Natural killer cell treated with Interleukin-12 subunit alpha and Interleukin-12 subunit beta and Interleukin-15 and Interleukin-18, amount 100 ng/mL, for 72 hours (primary cell): ENCODE results near the gene ATF7IP. TPM values are rescaled to one million over a fixed set of nuclear protein-coding genes. Genes with fewer than 3 reads are reported as not detected.
A peak's percentile ranks its signal among the peaks of the same experiment; 100 is the strongest.

Experiments used
- ATAC-seq, 2 donors: fragments of 150-1000 bp; cut with Tn5 transposase in 1 of 2; sonication (Bioruptor Pico), chemical (Tn5 transposase) in 1 of 2; 2 replicates each; pipeline ENCODE4 v1.10.0; 2021
- DNase-seq: peaks from one replicate; pipeline ENCODE4 v3.0.0; 2022; ENCODE audit warnings: low spot score
- H3K27ac Mint-ChIP-seq, 2 donors: 1 replicate in 1 of 2; 2 replicates in 1 of 2; pipeline ENCODE4 v1.8.0; 2022; ENCODE audit warnings: mixed read lengths in 2 of 2, mild to moderate bottlenecking in 1 of 2, moderate library complexity in 1 of 2
- H3K27me3 Mint-ChIP-seq, 2 donors: 1 replicate in 1 of 2; 2 replicates in 1 of 2; pipeline ENCODE4 v1.8.0; 2022; ENCODE audit warnings: mixed read lengths in 2 of 2
- H3K36me3 Mint-ChIP-seq: one replicate; pipeline ENCODE4 v1.8.0; 2022; ENCODE audit warnings: mixed read lengths
- H3K4me1 Mint-ChIP-seq, 2 donors: 1 replicate in 1 of 2; 2 replicates in 1 of 2; pipeline ENCODE4 v1.8.0; 2022; ENCODE audit warnings: low read depth in 2 of 2, mixed read lengths in 2 of 2, mild to moderate bottlenecking in 1 of 2
- H3K4me3 Mint-ChIP-seq: one replicate; pipeline ENCODE4 v1.8.0; 2022; ENCODE audit warnings: mixed read lengths
- H3K9me3 Mint-ChIP-seq: 2 replicates; pipeline ENCODE4 v1.8.0; 2022; ENCODE audit warnings: mixed read lengths
- total RNA-seq, 2 donors: library from RNA; stranded (reverse); gene quantifications; one replicate each; pipeline ENCODE4 v1.2.3, GENCODE V29; 2022

Gene ATF7IP
- total RNA-seq, 2 donors from 2014 or later, result 85.3 to 107 TPM

DNA sequence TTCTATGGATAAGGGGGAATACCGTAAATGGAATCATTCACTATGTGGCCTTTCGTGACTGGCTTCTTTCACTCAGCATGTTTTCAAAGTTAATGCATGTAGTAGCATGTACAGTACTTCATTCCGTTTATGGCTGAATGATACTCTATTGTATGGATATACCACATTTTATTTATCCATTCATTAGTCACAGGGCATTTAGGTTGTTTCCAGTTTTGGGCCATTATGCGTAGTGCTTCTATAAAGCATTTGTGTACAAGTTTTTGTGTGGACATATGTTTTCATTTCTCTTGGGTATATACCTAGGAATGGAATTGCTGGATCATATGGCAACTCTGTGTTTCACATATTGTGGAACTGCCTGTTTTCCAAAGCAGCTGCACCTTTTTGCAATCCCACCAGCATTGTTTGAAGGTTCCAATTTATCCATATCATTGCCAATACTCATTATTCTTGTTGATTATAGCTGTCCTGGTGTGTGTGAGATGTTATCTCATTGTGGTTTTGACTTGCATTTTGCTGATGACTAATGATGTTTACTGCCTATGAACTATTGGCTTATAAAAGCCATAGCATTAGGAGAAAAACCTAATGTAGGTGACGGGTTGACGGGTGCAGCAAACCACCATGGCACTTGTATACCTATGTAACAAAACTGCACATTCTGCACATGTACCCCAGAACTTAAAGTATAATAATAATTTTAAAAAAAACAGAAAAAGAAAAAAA lies 45.5 kb downstream of the ATF7IP start:
- Mint-ChIP-seq H3K27ac (peak overlapping the region; percentile 57 to 91), H3K4me3 (peak overlapping the region; percentile 77), H3K9me3 (no peaks in the 10 kb centered on the region)

DNA sequence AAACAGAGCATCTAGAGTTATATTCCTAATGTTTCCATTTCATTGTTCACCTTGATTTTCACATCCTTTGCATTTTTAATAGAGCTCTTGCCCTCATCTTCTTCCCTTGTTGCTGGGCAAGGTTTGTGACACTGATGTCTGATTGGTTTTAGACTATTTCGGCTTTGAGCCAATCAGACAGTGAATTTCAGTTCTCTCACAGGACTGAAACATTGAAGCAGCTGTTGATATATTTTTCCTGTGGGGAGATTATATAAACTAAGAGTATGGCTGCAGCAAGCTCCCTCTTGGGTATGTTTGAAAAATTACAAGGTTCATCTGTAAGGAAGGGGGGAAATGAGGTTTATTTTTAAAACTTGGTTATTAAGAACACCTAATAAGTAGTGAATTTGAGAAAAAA lies 51.2 kb downstream of the ATF7IP start:
- ATAC-seq (peak; percentile 53 to 77), DNase-seq (no peak)
- peaks cover 41 to 59% of the 10 kb centered on the region in 2 donors for H3K4me1 Mint-ChIP-seq
- peaks cover 4% of the 10 kb centered on the region for H3K9me3 Mint-ChIP-seq
- H3K4me3 Mint-ChIP-seq, result peak overlapping the region; percentile 57
- H3K27ac Mint-ChIP-seq, result peak overlapping the region; percentile 58 to 71
- peaks cover 10% of the 10 kb centered on the region for H3K36me3 Mint-ChIP-seq
- no peaks in the 10 kb centered on the region for H3K27me3 Mint-ChIP-seq

More for the DNA sequence above, 45.5 kb downstream of the ATF7IP start:
- peaks cover 10% of the 10 kb centered on the region for H3K36me3 Mint-ChIP-seq
- H3K4me1 Mint-ChIP-seq, result peaks cover 36 to 55% of the 10 kb centered on the region in 2 donors
- DNase-seq (no peak), ATAC-seq (peak in 1 of 2 donors; percentile 84)
- no peaks in the 10 kb centered on the region for H3K27me3 Mint-ChIP-seq

DNA sequence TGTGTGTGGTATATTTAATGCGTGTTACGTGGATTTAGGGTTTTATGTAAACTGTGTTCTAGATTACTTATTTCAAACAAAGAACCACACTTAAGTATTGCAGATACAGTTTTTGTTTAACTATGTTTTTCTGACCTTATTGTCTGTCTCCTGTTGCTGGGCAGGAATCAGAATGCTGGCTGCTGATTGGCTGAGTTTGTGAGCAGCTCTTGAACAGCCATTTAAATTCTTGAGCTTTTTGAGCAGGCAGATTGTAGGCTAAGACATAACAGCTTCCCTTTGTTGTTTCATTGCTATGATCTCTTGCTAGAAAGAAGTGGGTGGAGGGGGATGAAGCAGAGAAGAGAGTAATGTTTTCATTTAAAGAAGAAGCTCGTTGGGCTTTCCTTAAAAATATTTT lies 52.2 kb downstream of the ATF7IP start:
- ATAC-seq, result peak; percentile 71 to 76
- peak overlapping the region; percentile 90 for H3K4me3 Mint-ChIP-seq
- no peak for DNase-seq
- no peaks in the 10 kb centered on the region for H3K27me3 Mint-ChIP-seq
- H3K36me3 Mint-ChIP-seq, result peaks cover 21% of the 10 kb centered on the region
- peaks cover 41 to 59% of the 10 kb centered on the region in 2 donors for H3K4me1 Mint-ChIP-seq
- H3K9me3 Mint-ChIP-seq, result peaks cover 9% of the 10 kb centered on the region
- peak overlapping the region; percentile 93 to 95 for H3K27ac Mint-ChIP-seq

DNA sequence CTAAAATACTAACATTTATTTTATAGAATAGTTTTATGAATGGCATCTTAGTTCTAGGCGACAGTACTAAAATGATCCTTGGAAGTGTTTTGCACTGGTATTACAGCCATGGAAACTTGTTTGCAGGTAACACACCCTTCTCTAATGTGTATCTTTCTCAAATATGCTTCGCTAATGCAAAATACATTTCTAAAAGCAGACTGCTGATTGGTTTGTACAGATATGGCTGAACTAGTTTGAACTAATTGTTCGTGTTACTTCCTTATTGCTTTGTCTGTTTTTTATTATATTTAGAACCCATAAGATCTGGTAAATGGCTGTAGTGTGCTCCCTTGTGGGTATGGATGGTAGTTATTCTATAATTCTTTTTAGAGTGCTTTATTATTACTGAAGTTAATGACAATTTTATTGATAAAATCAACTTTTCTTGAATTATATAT lies 53.0 kb downstream of the ATF7IP start:
- no peaks in the 10 kb centered on the region for H3K27me3 Mint-ChIP-seq
- peak overlapping the region; percentile 48 for H3K4me3 Mint-ChIP-seq
- DNase-seq (no peak), ATAC-seq (peak in 1 of 2 donors; percentile 51)
- peaks cover 11% of the 10 kb centered on the region for H3K9me3 Mint-ChIP-seq
- peaks cover 28% of the 10 kb centered on the region for H3K36me3 Mint-ChIP-seq
- peak overlapping the region; percentile 72 to 93 for H3K27ac Mint-ChIP-seq
- H3K4me1 Mint-ChIP-seq, result peaks cover 44 to 59% of the 10 kb centered on the region in 2 donors

DNA sequence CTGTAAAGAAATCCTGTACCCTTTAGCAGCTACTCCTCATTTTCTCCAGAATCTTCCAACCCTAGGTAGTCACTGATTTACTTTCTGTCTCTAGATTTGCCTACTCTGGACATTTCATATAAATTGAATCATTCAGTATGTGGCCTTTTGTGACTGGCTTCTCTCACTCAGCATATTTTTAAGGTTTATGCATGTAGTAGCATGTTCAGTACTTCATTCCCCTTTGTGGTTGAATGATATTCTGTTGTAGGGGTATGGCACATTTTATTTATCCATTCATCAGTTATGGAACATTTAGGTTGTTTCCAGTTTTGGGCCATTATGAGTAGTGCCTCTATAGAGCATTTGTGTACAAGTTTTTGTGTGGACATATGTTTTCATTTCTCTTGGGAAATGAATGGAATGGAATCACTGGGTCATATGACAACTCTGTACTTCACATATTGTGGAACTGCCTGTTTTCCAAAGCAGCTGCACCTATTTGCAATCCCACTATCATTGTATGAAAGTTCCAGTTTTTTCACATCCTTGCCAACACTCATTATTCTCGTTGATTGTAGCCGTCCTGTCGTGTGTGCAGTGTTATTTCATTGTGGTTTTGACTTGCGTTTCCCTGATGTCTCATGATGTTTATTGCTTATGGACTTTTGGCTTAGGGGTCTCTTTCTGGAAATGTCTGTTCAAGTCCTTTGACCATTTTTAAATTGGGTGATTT lies 57.2 kb downstream of the ATF7IP start:
- Mint-ChIP-seq H3K27me3 (no peaks in the 10 kb centered on the region), H3K4me1 (peaks cover 47 to 58% of the 10 kb centered on the region in 2 donors), H3K27ac (peak overlapping the region; percentile 23 to 78), H3K9me3 (peaks cover 11% of the 10 kb centered on the region), H3K4me3 (no peak overlapping the region), H3K36me3 (peaks cover 51% of the 10 kb centered on the region)
- no peak for DNase-seq
- ATAC-seq, result no peak

DNA sequence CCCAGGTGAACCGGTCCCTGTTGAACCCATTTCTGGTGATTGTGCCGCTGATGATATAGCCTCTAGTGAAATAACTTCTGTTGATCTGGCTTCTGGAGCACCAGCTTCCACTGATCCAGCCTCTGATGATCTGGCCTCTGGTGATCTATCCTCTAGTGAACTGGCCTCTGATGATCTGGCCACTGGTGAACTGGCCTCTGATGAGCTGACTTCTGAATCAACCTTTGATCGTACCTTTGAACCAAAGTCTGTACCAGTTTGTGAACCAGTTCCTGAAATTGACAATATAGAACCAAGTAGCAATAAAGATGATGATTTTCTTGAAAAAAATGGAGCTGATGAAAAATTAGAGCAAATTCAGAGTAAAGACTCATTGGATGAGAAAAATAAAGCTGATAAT lies 59.1 kb downstream of the ATF7IP start:
- ATAC-seq, result no peak
- DNase-seq, result no peak
- Mint-ChIP-seq H3K36me3 (peaks cover 56% of the 10 kb centered on the region), H3K4me3 (no peak overlapping the region), H3K9me3 (peaks cover 11% of the 10 kb centered on the region), H3K4me1 (peaks cover 48 to 70% of the 10 kb centered on the region in 2 donors), H3K27me3 (no peaks in the 10 kb centered on the region), H3K27ac (peak overlapping the region in 1 of 2 donors; percentile 57)

DNA sequence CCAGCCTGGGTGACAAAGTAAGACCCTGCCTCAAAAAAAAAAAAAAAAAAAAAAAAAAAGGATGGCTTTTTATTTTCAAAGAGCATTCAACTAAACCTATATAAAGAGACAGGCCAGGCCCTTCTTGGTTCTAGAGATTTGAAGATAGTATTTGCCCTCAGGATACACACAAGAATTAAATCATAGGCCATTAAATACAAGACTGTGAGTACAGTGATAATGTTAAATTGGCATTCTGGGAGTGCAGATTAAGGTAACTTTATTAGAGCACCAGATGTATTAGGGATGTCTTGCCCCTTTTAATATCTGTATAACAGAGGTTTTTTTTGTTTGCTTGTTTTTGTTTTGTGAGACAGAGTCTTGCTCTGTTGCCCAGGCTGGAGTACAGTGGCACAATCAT lies 61.3 kb downstream of the ATF7IP start:
- H3K27ac Mint-ChIP-seq, result no peak overlapping the region
- ATAC-seq (no peak), DNase-seq (no peak)
- no peaks in the 10 kb centered on the region for H3K27me3 Mint-ChIP-seq
- no peak overlapping the region for H3K4me3 Mint-ChIP-seq
- H3K36me3 Mint-ChIP-seq, result peaks cover 53% of the 10 kb centered on the region
- peaks cover 44 to 66% of the 10 kb centered on the region in 2 donors for H3K4me1 Mint-ChIP-seq
- H3K9me3 Mint-ChIP-seq, result peaks cover 12% of the 10 kb centered on the region

DNA sequence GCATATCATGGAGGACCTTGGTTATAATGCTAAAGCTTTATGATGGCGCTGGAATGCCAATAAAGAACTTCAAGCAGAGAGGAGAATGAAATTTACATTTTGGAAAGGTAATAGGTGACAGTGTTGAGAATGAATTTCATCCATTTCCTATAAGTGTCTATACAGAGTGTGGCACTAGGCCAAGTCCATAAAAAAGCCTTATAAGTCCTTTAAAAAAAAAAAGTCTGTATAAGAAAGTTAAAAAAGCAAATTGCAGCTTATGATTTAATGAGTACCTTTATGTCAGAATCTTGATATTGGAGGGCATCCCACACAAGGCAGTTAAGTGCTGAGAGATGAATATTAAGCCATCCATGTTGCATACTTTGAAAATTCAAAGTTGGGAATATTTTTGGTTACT lies 62.4 kb downstream of the ATF7IP start:
- H3K9me3 Mint-ChIP-seq, result peaks cover 5% of the 10 kb centered on the region
- no peak overlapping the region for H3K4me3 Mint-ChIP-seq
- DNase-seq, result no peak
- no peak overlapping the region for H3K27ac Mint-ChIP-seq
- no peaks in the 10 kb centered on the region for H3K27me3 Mint-ChIP-seq
- no peak for ATAC-seq
- peaks cover 47% of the 10 kb centered on the region for H3K36me3 Mint-ChIP-seq
- H3K4me1 Mint-ChIP-seq, result peaks cover 42 to 64% of the 10 kb centered on the region in 2 donors

DNA sequence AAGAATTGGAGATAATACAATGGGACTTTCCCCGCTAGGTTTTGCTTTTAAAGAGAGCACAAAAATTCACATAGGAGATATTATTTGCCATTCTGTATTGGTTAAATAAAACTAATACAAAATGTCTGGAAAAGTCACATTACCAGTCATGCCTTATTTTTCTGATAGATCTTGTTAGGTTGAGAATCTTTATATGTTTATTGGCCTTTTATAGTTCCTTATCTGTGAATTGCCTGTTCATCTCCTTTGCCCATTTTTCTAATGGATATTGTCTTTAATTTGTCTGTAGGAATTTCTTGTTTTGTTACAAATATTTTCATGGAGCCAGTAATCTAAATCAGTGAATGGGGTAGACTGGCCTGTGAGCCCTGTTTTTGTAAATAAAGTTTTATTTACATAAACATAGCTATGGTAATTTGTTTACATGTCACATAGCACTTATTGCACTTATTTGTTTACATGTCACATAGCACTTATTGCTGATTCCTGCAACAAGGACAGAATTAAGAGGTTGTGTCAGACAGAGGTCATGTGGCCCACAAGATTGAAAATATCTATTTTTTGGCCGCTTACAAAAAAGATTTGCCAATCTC lies 65.0 kb downstream of the ATF7IP start:
- peaks cover 35 to 51% of the 10 kb centered on the region in 2 donors for H3K4me1 Mint-ChIP-seq
- DNase-seq (no peak), ATAC-seq (no peak)
- peaks cover 5% of the 10 kb centered on the region for H3K9me3 Mint-ChIP-seq
- peak overlapping the region; percentile 4 to 24 for H3K27ac Mint-ChIP-seq
- no peak overlapping the region for H3K4me3 Mint-ChIP-seq
- H3K27me3 Mint-ChIP-seq, result no peaks in the 10 kb centered on the region
- H3K36me3 Mint-ChIP-seq, result peaks cover 32% of the 10 kb centered on the region

DNA sequence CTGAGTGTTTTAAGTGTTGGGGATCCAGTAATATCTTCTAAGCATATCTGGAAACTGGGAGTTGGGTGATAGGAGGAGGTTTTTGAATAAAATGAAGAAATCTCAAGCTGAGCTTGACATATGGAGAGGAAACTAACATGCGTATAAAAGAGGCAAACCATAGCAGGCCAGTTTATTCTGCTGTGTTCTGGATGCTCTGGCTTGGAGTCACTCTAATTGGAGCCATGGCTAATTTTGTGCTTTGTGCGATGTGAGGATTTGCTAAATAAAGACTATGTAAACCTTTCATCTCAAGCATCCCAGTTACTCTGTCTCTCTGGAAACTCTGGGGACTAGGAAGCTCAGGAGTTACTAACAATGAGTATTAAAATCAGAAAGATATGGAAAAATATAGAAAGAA lies 66.5 kb downstream of the ATF7IP start:
- Mint-ChIP-seq H3K4me1 (peaks cover 32 to 52% of the 10 kb centered on the region in 2 donors), H3K4me3 (no peak overlapping the region), H3K27ac (peak overlapping the region in 1 of 2 donors; percentile 34), H3K9me3 (peaks cover 5% of the 10 kb centered on the region), H3K27me3 (no peaks in the 10 kb centered on the region), H3K36me3 (peaks cover 32% of the 10 kb centered on the region)
- no peak for DNase-seq
- no peak for ATAC-seq

DNA sequence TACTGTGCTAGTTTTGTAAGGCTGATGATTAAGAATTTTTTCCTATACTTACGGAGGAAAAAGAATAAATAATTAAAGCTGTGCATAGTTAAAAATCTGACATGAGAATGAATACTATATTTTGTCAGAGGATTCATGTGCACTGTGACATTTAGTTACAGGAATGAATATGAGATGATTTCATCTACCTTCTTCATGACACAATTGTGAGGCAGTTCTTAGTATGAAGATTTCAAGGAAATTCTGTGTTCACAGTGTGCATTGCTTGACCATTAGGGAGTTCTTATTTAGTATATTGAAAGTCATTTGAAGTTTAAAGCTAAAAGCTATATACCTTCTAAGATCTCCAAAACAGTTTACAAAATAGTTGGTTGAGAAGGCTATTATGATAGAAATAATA lies 70.1 kb downstream of the ATF7IP start:
- ATAC-seq (no peak), DNase-seq (no peak)
- H3K27ac Mint-ChIP-seq, result peak overlapping the region; percentile 57 to 60
- H3K4me1 Mint-ChIP-seq, result peaks cover 20 to 29% of the 10 kb centered on the region in 2 donors
- H3K27me3 Mint-ChIP-seq, result no peaks in the 10 kb centered on the region
- no peak overlapping the region for H3K4me3 Mint-ChIP-seq
- no peaks in the 10 kb centered on the region for H3K9me3 Mint-ChIP-seq
- peaks cover 28% of the 10 kb centered on the region for H3K36me3 Mint-ChIP-seq

DNA sequence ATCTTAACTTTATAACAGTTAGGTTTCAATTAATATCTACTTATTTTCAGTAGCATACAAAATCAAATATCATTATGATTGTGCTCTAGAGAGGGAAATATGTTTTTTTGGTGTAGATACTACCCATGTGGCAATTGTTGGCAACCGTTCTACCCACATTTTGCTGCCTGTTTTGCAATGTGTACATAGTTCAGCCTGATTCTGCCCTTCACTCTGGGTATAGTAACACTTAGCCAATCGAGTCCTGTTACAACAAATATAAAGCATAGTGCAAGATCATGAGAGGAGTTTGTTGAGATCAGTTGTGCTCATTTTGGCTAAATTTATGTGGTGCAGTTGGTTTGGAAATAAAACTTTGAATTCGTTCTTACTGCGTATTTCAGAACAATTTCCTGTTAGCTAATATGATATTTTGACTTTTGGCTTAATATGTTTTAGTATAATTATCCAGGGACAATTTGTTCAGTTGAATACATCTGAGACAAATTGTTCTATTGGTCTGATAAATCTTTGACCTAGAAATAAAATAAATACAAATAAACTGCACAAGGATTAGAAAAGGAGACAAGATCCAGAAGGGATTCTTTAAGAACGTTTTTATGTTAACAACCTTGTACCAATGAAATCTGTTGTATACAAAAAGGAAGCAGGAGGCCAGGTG lies 76.9 kb downstream of the ATF7IP start:
- Mint-ChIP-seq H3K27me3 (no peaks in the 10 kb centered on the region), H3K36me3 (peaks cover 25% of the 10 kb centered on the region), H3K27ac (peak overlapping the region; percentile 59 to 88), H3K4me1 (peaks cover 20 to 29% of the 10 kb centered on the region in 2 donors), H3K9me3 (no peaks in the 10 kb centered on the region), H3K4me3 (peak overlapping the region; percentile 42)
- ATAC-seq (no peak), DNase-seq (no peak)

DNA sequence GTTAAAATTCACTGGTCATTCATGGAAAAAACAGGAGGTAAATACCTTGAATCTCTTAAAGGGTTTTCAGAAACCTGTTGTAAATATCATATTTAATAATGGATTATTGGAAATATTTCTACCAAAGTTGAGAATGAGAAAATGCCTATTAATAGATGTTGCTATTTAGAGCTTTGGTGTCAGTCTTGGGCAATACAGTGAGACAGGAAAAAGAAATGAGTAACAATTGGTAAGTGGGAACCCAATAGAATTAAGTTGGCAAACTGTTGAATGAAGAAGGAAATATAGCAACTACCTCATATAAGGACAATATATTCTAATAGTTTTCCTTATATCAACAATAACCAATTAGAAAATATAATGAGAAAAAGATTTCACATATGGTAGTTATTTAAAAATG lies 78.0 kb downstream of the ATF7IP start:
- no peak for DNase-seq
- peak in 1 of 2 donors; percentile 45 for ATAC-seq
- Mint-ChIP-seq H3K27ac (peak overlapping the region; percentile 59 to 88), H3K9me3 (no peaks in the 10 kb centered on the region), H3K4me1 (peaks cover 22 to 41% of the 10 kb centered on the region in 2 donors), H3K4me3 (peak overlapping the region; percentile 42), H3K36me3 (peaks cover 37% of the 10 kb centered on the region), H3K27me3 (no peaks in the 10 kb centered on the region)
